NCI-H345 treated with DMSO at 0.1 percent for 48 hours (cell line): ENCODE data around the gene PLXNA4.
"Not testable (repeated sequence)": the region's sequence is repeated elsewhere in the genome, so short reads cannot be mapped to it uniquely, and the experiment has no call there.

Experiments used
- DNase-seq: peaks from one replicate; lab custom pipeline; 2025; ENCODE audit not compliant: unreplicated experiment; lab: John Stamatoyannopoulos, UW

Gene PLXNA4

DNA sequence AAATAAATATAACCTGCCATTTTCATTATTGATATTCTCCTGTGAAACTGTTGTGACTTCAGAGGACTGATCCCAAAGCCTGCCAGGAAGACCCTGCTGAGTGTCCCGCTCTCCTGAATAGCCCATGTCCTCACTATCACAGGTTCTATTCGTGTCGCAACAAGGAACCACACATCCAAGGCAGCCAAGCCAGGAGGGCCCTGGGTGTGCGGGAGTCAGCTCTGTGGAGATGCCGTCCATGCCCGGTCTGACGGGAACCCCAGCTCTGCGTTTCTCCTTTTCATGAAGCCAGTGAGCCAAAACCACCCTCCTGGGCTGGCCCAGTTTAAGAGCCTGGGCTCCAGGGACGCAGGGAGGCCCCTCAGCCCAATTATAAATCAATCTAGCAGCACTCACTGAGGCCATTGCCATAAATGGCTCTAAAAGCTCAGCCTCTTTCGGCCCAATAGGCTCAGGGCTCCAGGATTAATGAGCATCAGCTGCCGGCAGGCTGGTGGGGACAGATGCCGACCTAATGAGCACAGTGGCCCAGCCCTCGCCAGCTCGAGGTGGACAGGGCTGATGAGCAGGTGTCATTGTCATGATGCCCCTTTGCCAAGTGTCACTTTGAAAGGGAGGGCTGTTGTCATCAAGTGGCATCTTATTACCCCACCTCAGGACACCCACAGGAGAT lies 177.9 kb downstream of the PLXNA4 start:
- DNase-seq, result no peak

DNA sequence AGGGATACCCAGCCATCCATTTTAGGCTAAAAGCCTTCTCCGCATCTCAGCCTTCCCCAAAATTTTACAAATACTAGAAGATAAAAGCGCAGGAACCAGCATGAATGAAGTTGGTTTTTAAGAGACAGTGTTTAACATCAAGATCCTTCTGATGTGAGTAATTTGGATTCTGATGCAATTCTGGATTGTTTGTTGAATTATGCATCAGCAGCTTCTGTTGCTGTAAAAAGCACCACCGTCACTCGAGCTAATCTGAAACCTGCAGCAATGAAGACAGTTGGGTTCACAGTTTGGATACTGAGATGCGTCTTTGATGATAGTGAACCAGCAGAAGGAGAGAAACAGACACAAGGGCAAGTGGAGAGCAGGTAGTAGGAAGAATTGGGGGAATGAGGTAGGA lies 179.2 kb downstream of the PLXNA4 start:
- no peak for DNase-seq

DNA sequence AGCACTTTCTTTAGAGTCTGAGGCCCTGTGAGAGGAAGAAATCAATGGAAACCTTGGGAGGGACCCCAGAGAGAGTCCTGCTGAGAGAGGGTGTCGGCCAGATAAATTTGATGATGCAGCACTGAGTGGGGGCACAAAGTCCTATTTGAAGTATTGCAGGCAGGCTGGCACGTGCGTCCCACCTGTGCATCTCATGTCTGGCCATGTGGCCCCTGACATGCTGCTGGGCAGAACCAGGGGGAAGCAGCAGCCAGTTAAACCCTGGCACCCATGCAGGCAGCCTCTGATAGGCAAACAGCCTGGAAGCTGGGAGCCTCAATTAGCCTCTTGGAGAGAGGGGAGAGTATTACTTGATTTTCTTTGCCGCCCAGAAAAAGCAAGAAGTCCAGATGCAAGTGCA lies 180.9 kb downstream of the PLXNA4 start:
- DNase-seq, result no peak

DNA sequence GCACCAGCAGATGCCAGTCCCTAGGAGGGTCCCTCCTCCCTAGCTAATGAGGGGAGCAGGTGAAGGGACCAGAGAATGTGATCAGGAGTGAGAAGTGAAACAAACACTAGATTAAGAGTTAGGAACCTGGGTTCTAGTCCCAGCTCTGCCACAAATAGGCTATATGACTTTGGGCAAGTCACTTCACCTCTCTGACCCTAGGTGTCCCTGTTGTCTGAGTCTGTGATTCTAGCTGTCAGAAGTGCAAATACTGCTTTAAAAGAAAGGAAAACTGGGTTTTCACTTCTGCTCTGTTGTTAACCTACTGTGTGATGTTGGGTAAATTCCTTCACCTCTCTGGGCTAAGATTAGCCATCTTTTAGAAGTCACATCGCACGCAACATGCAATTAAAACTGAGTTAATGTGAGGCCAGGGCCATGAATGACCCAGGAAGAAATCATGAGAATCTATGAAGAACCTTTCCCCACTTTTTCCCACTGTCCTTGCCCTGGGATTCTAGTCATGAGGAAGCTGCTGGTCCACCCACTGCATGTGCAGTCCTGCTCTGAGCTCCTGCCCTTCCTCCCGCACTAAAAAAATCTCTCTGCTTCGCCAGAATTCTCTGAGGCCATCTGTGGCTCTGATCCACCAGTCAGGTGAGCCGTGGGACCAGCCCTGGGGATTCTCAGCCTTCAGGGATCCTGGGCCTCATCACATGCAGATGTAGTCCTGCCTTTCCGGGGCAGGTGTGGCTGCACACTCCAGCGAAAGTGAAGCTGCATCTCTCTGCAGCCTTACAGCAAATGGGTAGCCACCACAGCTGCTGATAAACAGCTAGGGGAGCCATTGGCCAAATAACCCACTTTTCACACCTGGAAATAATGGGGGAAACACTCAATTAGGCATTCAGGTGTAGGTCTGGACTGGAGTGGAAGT lies 181.7 kb downstream of the PLXNA4 start:
- DNase-seq, result no peak

DNA sequence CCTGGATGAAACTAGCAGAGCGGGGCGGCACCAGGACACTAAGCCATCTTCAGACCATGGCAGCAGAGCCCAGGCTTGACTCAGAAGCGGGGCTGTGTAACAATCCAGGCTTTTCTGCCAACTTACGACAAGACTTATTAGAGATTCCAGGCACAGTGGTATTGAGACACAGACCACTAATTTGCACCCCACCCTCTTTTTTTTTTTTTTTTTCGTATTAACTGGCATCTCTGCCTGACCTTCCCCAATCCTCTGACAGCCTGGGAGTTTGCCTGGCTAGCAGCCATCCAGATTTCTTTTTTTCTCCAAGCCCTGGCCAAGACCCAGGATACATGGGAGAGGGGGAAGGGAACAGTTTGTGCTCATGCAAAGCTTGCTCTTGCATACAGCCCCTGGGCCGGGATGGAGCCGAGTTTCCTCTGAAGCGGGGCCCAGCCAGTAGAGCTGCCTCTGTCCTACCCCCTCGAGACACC lies 182.4 kb downstream of the PLXNA4 start:
- no peak for DNase-seq

DNA sequence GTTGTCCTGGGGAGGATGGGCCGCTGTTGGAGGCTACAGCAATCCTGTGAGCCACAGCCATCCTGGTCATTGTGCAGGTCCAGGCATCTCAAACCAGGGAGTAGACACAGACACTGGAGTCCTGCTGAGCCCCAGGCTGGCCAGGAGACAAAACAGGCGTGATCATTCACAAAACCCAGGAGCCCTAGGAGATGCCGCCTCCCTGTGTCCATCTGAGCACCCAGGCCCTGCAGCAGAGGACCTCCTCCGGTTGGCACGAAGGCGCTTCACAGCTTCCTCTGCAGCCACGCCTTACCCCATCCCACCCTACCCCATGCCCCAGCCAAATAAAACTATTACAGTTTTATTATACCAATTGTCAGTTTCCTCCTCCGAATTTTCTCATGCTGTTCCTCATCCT lies 183.6 kb downstream of the PLXNA4 start:
- DNase-seq, result no peak

DNA sequence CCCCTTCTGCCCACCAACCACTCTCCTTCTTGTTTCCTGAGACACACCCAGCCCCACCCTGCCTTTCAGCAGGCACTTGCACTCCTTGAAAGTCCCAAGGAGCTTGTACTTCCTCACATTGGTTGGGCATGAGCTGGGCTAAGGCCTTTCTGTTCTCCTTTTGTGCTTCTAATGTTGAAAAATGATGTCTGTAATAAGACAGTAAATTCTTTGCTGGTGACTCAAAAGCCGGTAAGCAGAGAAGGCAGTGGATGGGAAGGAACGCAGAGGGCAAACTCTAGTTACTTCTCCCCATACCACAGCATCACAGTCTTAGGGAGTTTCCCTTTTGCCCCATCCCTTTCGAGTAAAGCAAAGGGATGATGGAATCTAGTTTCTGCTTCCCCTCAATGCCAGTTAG lies 185.6 kb downstream of the PLXNA4 start:
- DNase-seq, result no peak

DNA sequence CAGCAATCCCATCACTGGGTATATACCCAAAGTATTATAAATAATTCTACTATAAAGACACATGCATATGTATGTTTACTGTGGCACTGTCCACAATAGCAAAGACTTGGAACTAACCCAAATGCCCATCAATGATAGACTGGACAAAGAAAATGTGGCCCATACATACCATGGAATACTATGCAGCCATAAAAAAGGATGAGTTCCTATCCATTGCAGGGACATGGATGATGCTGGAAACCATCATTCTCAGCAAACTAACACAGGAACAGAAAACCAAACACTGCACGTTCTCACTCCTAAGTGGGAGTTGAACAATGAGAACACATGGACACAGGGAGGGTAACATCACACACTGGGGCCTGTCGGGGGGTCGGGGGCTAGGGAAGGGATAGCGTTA lies 186.2 kb downstream of the PLXNA4 start:
- not testable (repeated sequence) for DNase-seq

DNA sequence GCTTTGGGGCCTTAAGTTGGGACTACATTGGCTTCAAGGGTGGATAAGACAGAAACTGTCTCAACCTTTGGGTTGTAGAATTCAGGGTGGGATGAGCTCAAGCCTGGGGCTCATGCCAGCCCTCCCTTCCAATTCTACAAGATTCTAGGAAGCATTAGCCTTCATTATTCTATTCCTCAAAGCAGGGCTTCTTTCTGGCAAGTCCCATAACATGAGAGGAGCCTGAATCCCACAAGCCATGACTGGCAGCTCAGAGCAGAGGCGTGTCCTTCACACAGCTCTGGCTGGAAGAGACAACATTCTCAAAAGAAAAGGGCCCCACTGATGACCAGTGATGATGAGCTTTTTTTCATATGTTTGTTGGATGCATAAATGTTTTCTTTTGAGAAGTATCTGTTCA lies 187.6 kb downstream of the PLXNA4 start:
- DNase-seq, result no peak

DNA sequence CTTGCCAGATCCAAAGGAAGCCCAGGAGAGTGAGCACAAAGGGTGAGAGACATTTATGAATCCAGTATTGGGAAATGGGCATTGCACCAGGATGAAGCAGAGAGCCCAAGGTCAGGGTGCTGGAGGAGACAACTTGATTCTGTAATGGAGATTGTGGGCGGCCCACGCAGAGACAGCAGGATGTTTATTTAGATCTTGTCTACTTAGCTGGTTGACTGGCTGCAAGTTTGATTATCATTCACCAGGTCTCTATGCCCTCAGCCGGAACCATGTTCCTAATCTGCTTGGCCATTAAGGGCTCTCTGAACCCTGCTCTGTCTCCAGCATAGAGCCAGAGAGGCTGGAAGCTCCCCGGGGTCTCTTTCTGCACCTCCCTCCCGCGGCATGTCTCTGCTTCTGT lies 188.7 kb downstream of the PLXNA4 start:
- no peak for DNase-seq

DNA sequence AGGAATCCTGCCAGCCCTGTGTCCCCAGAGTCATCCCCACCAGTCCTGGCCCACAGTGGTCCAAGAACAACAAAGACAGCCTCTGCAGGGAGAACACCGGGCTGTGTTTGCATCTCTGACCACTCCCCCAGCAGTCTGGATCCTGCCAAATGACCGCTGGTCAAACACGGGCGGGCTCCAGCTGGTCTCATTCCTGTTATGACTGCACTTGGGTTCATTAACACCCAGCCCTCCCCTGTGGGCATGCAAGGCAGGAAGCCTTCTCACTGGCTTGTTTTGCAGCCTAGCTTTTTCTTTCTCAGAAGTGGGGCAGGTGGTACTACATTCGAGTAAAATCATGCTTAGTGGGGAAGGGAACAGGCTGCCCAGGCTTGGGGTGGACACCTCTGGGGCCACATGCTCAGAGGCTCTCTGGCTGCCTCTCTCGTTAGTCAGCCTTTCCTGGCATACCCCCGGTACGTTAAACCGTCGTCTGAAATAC lies 190.0 kb downstream of the PLXNA4 start:
- DNase-seq, result no peak

DNA sequence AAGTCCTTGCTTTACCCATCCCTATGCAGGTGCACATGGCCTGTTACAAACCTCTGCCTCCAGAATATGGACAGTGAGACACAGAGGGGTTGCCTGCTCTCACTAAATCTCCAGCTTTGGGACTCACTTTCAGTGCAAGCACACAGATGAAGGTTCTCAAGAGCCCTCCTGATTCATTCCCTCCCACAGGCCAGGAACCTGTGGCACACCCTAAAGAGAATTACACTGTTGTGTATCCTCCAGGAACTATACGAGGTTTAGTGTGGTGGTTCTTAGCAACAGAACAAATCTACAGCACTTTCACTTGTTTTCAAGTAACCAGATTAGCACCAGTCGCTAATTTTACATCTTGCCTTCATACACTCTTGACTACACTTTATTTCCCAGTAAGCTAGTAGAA lies 192.3 kb downstream of the PLXNA4 start:
- DNase-seq, result no peak

DNA sequence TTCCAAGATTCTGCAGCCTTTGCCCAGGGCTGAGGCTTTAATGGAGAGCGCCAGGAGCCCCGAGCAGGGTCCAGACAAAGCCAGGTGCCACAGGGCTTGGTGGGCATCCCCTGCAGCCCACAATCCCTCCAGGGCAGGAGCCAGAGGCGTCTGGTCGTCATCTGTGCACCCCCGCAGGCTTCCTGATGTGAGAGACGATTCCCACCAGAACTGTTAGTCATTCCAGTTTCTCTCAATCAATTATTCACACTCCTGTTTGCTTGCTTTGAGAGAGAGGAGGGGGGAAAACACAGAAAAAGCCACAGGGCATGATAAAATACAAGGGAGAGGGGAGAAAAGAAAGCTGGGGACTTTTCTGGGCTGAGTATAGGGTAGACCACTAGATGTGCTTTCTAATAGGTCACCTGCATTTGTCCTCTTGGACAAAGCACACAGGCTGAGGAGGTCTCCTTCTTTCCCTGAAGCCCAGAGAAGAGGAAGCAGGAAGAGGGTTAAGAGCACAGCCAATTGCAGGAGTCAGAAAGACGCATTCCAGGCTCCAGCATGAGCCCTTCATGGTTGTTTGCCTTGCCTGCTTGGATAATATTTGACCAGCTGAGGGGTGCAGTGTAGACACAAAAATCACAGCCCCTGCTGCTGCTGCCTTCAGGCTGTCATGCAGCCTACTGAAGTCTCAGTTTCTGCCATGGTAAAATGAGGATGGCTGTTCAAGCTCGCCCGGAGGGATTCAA lies 194.4 kb downstream of the PLXNA4 start:
- peak; percentile 40 for DNase-seq

DNA sequence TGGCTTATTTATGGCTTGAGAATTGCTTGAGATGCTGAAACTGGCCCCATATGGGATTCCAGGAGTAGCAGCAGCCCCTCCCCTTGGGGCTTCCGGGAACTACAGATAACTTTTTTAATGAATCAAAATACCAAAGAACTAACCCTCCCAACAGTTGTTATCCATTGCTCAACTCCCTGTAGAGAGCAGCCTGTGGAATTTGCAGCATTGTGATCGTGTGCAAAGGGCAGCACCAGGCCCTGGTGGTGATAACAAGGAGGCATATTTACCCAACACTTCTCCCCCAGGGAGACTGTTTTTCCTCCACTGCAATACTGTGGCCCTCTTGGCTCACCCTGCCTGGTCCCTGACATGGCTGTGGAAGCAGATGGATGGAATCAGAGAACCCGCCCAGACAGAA lies 196.2 kb downstream of the PLXNA4 start:
- DNase-seq, result no peak

DNA sequence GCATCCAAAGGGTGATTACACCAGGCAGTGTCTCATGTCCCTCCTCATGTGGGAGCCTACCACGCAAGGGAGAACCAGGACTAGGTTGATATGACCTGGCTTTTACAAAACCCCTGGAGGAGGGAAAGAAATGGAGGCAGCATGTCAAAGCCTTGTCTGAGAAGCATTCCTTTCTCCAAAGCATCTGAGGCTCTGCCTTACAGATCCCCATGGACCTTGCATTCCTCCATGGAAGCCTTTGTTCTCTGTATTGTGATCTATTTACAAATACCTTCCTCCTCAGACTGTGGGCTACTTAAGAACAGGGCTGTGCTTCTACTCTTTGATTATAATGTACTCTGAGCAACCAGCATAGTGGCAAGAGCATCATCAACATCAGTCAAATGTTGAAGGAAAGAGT lies 197.0 kb downstream of the PLXNA4 start:
- no peak for DNase-seq

DNA sequence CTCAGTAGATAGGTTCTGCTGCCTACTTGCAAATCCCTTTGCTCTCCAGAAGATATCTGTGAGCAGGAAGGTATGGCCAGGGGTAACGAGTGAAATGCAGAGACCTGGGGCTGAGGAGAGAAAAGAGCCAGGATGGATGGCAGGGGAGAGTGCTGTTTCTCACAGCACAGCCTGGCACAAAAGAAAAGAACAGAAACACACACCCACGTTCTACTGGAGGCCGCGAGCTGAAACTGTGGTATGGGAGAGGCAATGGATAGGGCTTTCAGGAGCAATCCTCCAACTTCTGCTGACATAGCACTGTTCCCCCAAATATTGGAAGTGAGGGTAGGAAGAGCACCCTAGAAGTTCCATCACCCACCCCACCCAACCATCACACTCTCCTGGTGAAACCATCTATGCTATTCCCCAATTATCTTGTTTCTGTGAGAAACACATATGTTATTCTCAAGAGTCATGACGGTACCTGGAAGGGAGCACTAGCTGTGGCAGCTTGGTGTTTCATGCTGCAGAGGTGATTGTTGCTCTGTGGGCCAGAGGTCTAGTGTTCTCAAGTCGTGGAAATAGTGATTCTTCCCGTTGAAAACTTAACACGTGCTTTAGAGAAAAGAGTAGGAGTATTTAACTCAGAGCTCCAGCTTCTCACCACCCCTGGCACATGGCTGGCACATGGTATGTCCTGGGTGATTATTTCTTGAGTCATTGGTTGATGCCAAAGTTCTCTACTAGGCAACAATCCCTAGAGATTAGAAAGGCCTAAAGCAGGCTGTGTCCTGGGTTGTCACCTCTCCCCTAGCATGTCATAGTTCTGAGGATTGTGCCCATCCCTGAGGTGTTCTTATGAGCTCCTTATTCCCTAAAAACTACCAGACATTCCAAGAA lies 198.3 kb downstream of the PLXNA4 start:
- no peak for DNase-seq

DNA sequence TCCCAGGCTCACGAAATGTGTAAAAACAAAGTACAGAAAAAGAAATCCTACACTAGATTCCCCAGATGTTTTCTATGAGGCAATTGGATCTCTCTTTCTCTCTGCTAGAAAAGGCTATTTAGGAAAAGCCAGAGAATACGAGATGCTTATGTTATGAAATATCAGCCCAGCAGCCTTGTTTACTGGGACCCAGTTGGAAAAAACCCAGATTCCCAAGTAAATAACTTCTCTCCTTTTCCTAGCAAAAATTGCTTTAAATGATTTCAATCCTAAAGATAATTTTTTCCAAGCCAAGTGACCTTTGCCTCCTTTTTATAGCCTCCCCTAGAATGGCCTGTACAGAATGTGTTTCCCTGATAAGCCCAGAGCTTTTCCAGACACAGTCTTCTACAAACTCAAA lies 199.3 kb downstream of the PLXNA4 start:
- DNase-seq, result no peak

DNA sequence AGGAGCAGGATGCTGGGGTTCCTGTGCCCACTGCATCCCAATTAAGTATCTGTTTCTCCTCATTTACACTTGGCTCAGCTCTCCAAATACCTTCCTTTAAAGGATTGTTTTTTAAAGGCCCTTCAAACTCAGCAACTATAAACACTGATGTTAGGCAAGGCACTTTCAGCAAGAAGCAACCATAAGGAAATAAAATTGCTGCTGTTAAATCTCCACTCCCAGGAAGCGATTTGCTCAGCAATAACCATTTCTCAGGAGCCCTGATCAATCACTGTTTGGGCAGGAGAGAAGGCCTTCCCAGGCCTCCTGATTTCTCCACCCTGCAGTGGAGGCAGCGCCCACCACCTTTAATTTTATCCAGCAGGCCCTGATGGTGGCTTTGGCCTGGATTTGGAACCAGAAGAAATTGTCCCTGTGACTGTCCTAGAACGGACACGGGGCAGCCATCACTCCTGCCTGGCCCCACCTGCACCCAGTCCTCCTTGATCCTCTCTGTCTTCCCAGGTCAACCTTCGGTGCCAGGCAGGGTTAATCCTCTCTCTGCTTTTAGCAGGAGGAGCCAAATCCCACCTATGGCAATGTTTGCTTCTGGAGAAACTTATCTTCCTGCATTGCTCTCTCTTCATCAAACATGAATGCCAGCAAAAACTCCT lies 199.8 kb downstream of the PLXNA4 start:
- DNase-seq, result no peak

DNA sequence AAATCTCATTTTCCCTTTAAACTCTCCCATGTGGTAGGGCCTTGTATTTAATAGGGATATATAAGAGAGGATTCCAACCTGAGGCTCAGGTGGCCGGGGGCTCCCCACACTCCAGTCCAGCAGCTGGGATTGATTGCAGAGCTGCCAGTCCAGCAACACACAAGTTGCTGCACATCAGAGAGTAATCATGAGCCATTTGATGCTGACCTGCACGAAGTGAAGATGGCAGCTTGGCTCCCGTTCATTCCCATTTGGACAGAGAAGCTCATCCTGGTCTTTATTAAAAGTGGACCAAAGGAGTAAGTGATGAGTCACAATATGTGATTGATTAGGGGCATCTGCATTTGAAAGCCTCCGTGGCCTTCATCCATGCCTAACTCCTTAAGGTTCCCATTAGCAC lies 202.4 kb downstream of the PLXNA4 start:
- no peak for DNase-seq

DNA sequence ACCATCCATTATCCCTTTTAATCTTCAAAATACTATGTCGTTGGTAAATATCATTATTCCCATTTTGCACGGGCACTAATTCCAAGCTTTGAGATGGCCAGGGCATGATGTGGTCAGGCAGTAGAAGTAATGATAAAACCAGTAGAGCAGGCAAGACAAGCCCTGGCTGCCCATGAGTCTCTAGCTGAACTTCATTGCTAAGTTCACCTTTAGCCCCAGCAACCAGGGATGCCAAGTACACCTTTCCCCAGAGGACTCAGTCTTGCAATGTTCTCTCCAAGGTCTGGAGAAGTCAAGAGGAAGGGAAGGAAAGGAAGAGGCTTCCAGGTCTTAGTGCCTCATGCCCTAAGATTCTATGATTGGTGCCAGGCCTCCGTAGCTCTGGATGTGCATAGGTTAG lies 203.2 kb downstream of the PLXNA4 start:
- DNase-seq, result no peak
